Neuron (in vitro differentiated cells): ENCODE results near the gene MYO7B.

Source experiments
- H2AFZ ChIP-seq: one replicate; pipeline ENCODE4 v1.6.1; 2013; ENCODE audit warnings: low read depth, mild to moderate bottlenecking, inconsistent platforms, low read length, moderate library complexity
- H3K27me3 ChIP-seq: one replicate; pipeline ENCODE4 v1.6.1; 2013; ENCODE audit warnings: low read length; ENCODE audit not compliant: insufficient read depth
- H3K36me3 ChIP-seq: one replicate; pipeline ENCODE4 v1.6.1; 2013; ENCODE audit warnings: low read length; ENCODE audit not compliant: insufficient read depth
- H3K4me1 ChIP-seq: one replicate; pipeline ENCODE4 v1.6.1; 2013; ENCODE audit warnings: low read length; ENCODE audit not compliant: insufficient read depth
- H3K4me3 ChIP-seq: 2 replicates; pipeline ENCODE4 v1.5.1; 2013; ENCODE audit warnings: mild to moderate bottlenecking, low read length, moderate library complexity
- H3K9me3 ChIP-seq: one replicate; pipeline ENCODE4 v1.6.1; 2013; ENCODE audit warnings: low read length

Gene MYO7B

DNA sequence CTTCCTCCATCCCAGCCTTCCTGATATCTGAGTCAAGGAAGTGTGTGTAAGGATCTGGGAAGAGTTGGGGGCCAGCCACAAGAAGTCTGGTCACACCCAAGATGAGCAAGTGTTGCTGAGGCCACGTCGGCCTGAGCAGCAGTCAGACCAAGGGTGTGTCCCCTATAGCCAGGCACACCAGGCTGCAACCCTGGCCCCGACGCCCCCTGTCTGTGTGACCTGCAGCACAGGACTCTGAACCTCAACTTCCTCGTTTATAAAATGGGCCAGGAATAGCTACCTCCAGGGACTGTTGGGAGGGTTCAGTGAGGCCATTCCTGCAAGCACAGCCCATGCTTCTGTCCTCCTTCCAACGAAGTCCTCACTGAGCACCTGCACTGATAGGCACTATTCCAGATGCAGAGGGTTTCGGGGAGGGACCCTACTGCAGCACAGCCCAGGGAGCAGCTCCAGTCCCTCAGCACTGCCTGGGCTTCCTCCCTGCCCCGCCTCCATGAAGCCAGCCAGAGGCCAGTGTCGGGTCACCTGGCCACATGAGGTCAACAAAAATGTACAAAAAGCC, 126.5 kb downstream of the MYO7B start:
- Histone ChIP-seq H3K4me3 (no peak overlapping the region), H2AFZ (no peak overlapping the region), H3K36me3 (no peaks in the 10 kb centered on the region), H3K27me3 (peaks cover 42% of the 10 kb centered on the region), H3K9me3 (peaks cover 2% of the 10 kb centered on the region), H3K4me1 (peaks cover 8% of the 10 kb centered on the region)

GRCh38 chr2:127662937-127663565, 127.6 kb downstream of the MYO7B start:
- Histone ChIP-seq H3K4me1 (peaks cover 8% of the 10 kb centered on the region), H3K4me3 (no peak overlapping the region), H3K36me3 (no peaks in the 10 kb centered on the region), H3K27me3 (peaks cover 42% of the 10 kb centered on the region), H2AFZ (no peak overlapping the region), H3K9me3 (peaks cover 2% of the 10 kb centered on the region)

GRCh38 chr2:127663566-127664064, 128.1 kb downstream of the MYO7B start:
- peaks cover 42% of the 10 kb centered on the region for H3K27me3 ChIP-seq
- H3K4me3 ChIP-seq: no peak overlapping the region
- peaks cover 2% of the 10 kb centered on the region for H3K9me3 ChIP-seq
- H3K36me3 ChIP-seq: no peaks in the 10 kb centered on the region
- peaks cover 8% of the 10 kb centered on the region for H3K4me1 ChIP-seq
- H2AFZ ChIP-seq: no peak overlapping the region

- Histone ChIP-seq H3K27me3 (peaks cover 42% of the 10 kb centered on the region), H3K4me3 (no peak overlapping the region), H2AFZ (no peak overlapping the region), H3K4me1 (peaks cover 8% of the 10 kb centered on the region), H3K36me3 (no peaks in the 10 kb centered on the region), H3K9me3 (peaks cover 2% of the 10 kb centered on the region)
Observed at GRCh38 chr2:127664065-127664894, 128.8 kb downstream of the MYO7B start.

DNA sequence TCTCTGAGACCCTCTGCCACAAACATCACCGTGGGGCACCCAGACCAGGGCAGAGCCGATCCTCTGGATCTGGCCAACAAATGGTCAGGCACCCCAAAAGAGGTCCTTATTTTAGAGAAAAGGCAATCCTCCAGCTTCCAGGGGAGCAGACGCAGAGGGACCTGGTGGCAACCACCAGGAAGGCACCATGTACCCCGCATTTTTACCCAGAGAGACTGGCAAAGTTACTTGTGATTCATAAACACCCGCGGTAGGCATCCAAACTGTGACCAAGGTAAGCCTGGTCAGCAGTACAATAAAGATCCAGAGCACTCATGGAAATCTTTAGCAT, 129.4 kb downstream of the MYO7B start:
- no peak overlapping the region for H2AFZ ChIP-seq

DNA sequence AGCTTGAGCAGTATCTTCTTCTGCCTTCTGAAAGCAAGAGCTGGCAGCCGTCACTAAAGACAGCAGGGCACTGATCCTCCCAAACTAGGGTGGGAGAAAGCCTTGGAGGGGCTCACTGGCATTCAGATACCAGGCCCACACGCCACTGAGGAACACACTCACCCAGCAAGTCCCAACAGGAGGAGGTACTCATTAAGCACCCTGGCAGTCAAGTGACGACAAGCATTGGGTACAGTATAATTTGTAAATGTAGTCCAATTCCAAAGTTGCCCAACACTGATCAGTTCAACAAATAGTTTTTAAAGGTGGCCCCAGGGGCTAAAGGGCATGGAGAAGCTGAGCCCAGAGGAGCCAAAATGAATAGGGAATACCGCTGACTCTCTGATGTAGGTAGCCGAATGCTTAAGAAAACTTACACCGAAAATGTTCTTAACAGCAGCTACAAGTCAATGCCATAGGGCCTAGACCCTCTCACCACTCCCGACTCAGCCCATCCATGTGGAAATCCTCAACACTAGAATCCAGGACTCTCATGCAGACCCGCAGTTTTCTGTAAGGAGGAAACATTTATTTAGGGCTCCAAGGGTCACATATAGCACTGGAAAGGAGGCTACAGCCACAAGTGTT, 129.9 kb downstream of the MYO7B start:
- Histone ChIP-seq H2AFZ (no peak overlapping the region), H3K27me3 (peaks cover 42% of the 10 kb centered on the region), H3K4me1 (peaks cover 8% of the 10 kb centered on the region), H3K4me3 (no peak overlapping the region), H3K36me3 (no peaks in the 10 kb centered on the region), H3K9me3 (peaks cover 2% of the 10 kb centered on the region)

More for the DNA sequence above, 129.4 kb downstream of the MYO7B start:
- H3K4me3 ChIP-seq: no peak overlapping the region
- peaks cover 8% of the 10 kb centered on the region for H3K4me1 ChIP-seq
- H3K27me3 ChIP-seq: peaks cover 42% of the 10 kb centered on the region
- H3K9me3 ChIP-seq: peaks cover 2% of the 10 kb centered on the region
- H3K36me3 ChIP-seq: no peaks in the 10 kb centered on the region

DNA sequence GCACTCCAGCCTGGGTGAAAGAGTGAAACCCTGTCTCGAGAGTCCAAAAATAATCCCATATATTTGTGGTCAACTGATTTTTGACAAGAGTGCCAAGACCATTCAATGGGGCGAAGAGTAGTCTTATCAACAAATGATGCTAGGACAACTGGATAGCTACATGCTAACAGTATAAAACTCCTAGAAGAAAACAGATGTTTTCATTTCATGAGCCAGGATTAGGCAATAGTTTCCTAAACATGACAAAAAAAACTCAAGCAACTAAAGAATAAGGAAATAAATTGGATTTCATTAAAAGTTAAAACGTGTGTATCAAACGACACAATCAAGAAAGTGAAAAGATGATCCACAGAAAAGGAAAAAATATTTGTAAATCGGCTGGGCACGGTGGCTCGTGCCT, 133.6 kb downstream of the MYO7B start:
- Histone ChIP-seq H3K4me1 (no peaks in the 10 kb centered on the region), H3K27me3 (peaks cover 54% of the 10 kb centered on the region), H3K4me3 (no peak overlapping the region), H3K9me3 (peaks cover 2% of the 10 kb centered on the region), H2AFZ (no peak overlapping the region), H3K36me3 (no peaks in the 10 kb centered on the region)

- H3K27me3 ChIP-seq: peaks cover 51% of the 10 kb centered on the region
- peaks cover 6% of the 10 kb centered on the region for H3K4me1 ChIP-seq
- H3K4me3 ChIP-seq: no peak overlapping the region
- no peak overlapping the region for H2AFZ ChIP-seq
- no peaks in the 10 kb centered on the region for H3K36me3 ChIP-seq
- H3K9me3 ChIP-seq: no peaks in the 10 kb centered on the region
Observed at GRCh38 chr2:127670055-127670956, 134.8 kb downstream of the MYO7B start.

GRCh38 chr2:127670957-127671290, 135.4 kb downstream of the MYO7B start:
- Histone ChIP-seq H3K36me3 (no peaks in the 10 kb centered on the region), H2AFZ (no peak overlapping the region), H3K9me3 (no peaks in the 10 kb centered on the region), H3K27me3 (peaks cover 45% of the 10 kb centered on the region), H3K4me1 (peaks cover 9% of the 10 kb centered on the region), H3K4me3 (no peak overlapping the region)

DNA sequence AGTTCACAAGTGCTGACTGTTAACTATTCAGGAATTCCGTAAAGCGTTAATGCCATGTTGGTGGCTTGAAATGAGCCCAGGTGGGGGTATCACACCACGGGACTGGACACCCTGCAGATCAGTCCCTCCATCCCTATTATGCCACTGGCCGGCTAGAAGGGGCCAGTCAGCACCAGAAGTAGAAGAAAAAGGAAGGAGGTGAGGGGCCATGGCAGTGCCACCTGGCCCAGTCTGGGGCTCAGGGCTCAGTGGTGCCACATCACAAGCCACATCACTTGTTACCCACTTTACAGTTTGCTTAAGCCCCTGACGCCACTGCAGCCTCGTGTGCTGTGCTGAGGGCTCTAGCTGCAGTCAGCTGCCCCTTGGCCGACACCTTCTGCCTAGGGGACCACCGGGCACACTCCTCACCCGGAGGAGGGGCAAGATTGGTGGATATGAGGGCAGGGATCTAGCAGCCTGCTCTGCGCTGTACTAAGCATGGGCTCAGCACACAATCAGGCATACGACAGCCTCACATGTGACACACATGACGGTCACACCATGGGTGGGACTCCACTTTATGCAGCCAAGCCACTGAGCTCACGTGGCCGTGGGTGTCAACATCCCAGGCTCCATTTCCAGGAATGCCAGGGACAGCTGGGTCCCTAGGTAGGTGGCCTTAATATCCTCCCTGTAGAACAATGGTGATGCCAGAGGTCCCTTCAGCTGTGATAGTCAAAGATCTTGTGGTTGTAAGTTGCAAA, 136.2 kb downstream of the MYO7B start:
- H2AFZ ChIP-seq: no peak overlapping the region
- peaks cover 12% of the 10 kb centered on the region for H3K4me1 ChIP-seq
- H3K9me3 ChIP-seq: no peaks in the 10 kb centered on the region
- H3K4me3 ChIP-seq: no peak overlapping the region
- peaks cover 41% of the 10 kb centered on the region for H3K27me3 ChIP-seq
- no peaks in the 10 kb centered on the region for H3K36me3 ChIP-seq

DNA sequence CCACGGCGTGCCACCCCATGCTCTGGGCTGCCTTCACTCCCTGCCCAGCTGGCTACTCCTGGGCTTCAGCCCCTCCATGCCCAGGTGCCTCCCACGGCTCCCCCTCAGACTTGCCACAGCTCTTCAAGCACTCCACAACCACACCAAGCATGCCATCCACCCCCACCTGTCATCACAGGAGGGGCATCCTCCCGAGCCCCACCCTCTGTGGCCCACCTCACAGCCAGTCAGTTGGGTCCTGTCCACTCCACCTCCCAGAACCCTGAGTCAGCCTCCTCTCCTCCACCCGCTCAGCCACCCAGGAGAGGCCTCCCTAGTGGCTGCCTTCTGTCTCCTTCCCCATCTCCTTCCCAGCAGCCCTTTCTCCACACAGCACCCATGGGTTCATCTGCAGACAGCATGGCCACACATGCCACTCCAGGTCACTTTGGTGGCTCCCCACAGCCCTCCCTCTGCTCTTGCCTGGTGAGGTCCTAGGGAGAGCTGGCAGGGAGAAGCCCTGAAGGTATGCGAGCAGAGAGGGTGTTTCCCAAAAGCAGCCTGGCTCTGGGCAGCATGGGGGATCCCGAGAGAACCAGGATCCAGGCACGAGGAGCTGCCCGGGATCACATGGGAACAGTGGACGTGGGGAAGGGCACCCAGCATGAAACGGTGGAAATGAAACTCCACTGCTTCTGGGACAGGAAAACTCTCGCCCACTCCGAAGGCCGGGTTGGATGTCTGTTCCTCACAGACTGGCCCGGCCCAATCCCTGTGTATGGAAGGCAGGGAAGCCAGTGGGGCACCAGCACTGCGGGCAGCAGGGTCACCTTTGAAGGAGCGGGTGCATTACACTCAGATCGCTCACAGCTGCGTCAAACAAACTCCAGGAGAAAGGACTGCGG, 137.1 kb downstream of the MYO7B start:
- H3K36me3 ChIP-seq: no peaks in the 10 kb centered on the region

More for the DNA sequence above, 137.1 kb downstream of the MYO7B start:
- peaks cover 12% of the 10 kb centered on the region for H3K4me1 ChIP-seq
- peaks cover 48% of the 10 kb centered on the region for H3K27me3 ChIP-seq
- no peaks in the 10 kb centered on the region for H3K9me3 ChIP-seq
- no peak overlapping the region for H2AFZ ChIP-seq
- H3K4me3 ChIP-seq: no peak overlapping the region
